ENCODE data around the gene LRRC59. TPM values are rescaled to one million over a fixed set of nuclear protein-coding genes. Genes with fewer than 3 reads are reported as not detected.
A peak's percentile ranks its signal among the peaks of the same experiment; 100 is the strongest.

Gene LRRC59
- total RNA-seq, 1 experiment from 2014 or later = 106 TPM

DNA sequence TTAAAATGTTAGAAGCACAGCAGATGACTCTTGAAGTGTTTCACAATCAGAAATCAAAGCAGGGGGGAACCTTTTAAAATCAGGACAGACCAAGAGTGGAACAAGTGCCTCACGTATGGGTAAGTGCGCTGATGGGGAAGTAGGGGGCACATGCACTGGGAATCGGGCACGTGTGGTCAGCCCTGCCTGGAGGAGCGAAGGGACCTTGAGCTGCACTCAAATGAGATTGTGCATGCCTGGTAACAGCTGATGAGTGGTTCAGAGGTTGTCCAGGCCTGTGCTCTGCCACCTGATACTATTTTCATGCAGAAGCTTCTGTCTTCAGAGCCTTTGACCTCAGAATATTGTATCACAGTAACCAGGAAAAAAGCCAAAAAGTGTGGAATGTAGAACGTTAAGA is 65.1 kb downstream of the LRRC59 start:
- no peaks in the 10 kb centered on the region for H3K79me1 ChIP-seq (ENCODE audit: insufficient read depth, low read depth, low read length, poor library complexity, severe bottlenecking)
- no peak overlapping the region for H2BK120ac ChIP-seq (ENCODE audit: low read depth, low read length, poor library complexity, severe bottlenecking)
- no peak overlapping the region for H2BK12ac ChIP-seq (ENCODE audit: insufficient read length, low read depth, low read length)
- H4K5ac ChIP-seq (ENCODE audit: insufficient read length, low read depth, low read length) = no peak overlapping the region
- no peak overlapping the region for H4K8ac ChIP-seq (replicated peaks; ENCODE audit: insufficient read length, low read depth, low read length)
- H3K79me2 ChIP-seq (ENCODE audit: insufficient read depth, low read length) = no peaks in the 10 kb centered on the region
- H2AFZ ChIP-seq (ENCODE audit: low read length) = no peak overlapping the region
- H3K27me3 ChIP-seq (ENCODE audit: insufficient read depth, low read length) = no peaks in the 10 kb centered on the region
- H3K9me3 ChIP-seq (ENCODE audit: control insufficient read depth, low read depth, low read length) = no peaks in the 10 kb centered on the region
- no peaks in the 10 kb centered on the region for H3K36me3 Mint-ChIP-seq (ENCODE audit: insufficient read depth in 1 of 3, low read depth in 3 of 3)
- H4K91ac ChIP-seq (ENCODE audit: insufficient read length, low read depth, low read length) = no peak overlapping the region
- H3K23ac ChIP-seq (ENCODE audit: insufficient read length, low read depth, low read length) = no peak overlapping the region
- no peak overlapping the region for H3K4me2 ChIP-seq (ENCODE audit: insufficient read depth, insufficient read length, low read length)
- H3K56ac ChIP-seq (ENCODE audit: insufficient read length, low read depth, low read length) = no peak overlapping the region
- H4K20me1 ChIP-seq (ENCODE audit: control insufficient read depth, insufficient read depth, insufficient read length) = peaks cover 2% of the 10 kb centered on the region
- no peaks in the 10 kb centered on the region for H3K9me3 Mint-ChIP-seq
- H3K27me3 Mint-ChIP-seq (ENCODE audit: low read depth) = peaks cover 5% of the 10 kb centered on the region
- no peak overlapping the region for H2AK5ac ChIP-seq (ENCODE audit: insufficient read length, low read length)
- TF ChIP-seq, protein P1, sequence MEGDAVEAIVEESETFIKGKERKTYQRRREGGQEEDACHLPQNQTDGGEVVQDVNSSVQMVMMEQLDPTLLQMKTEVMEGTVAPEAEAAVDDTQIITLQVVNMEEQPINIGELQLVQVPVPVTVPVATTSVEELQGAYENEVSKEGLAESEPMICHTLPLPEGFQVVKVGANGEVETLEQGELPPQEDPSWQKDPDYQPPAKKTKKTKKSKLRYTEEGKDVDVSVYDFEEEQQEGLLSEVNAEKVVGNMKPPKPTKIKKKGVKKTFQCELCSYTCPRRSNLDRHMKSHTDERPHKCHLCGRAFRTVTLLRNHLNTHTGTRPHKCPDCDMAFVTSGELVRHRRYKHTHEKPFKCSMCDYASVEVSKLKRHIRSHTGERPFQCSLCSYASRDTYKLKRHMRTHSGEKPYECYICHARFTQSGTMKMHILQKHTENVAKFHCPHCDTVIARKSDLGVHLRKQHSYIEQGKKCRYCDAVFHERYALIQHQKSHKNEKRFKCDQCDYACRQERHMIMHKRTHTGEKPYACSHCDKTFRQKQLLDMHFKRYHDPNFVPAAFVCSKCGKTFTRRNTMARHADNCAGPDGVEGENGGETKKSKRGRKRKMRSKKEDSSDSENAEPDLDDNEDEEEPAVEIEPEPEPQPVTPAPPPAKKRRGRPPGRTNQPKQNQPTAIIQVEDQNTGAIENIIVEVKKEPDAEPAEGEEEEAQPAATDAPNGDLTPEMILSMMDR (conservative IDR thresholded peaks at IDR 0.05) = no peak
- DNase-seq = no peak
- no peak overlapping the region for H3K27ac ChIP-seq (ENCODE audit: insufficient read length, low read depth, low read length)
- no peaks in the 10 kb centered on the region for H3K23me2 ChIP-seq (ENCODE audit: insufficient read length, low read depth, low read length, poor library complexity, severe bottlenecking)
- H3K4me1 ChIP-seq (ENCODE audit: insufficient read depth, low read length) = no peaks in the 10 kb centered on the region
- H3K14ac ChIP-seq (ENCODE audit: insufficient read depth, low read length) = no peak overlapping the region
- peak overlapping the region in 2 of 3 experiments; percentile 1 to 12; a peak in 1 of 7 replicates for H3K27ac Mint-ChIP-seq
- no peak overlapping the region for H3K18ac ChIP-seq (ENCODE audit: insufficient read length, low read depth, low read length)
- no peak overlapping the region for H3K4ac ChIP-seq (ENCODE audit: low read depth, low read length)
- H2BK5ac ChIP-seq (ENCODE audit: insufficient read length, low read length) = no peak overlapping the region
- H3K4me1 Mint-ChIP-seq = peaks cover 13 to 19% of the 10 kb centered on the region in 2 experiments
- no peak overlapping the region for H3T11ph ChIP-seq (ENCODE audit: low read length)
- H3K4me3 Mint-ChIP-seq = no peak overlapping the region
- no peak overlapping the region for H2BK15ac ChIP-seq (ENCODE audit: low read depth, low read length)
- no CpG with 5 or more reads among the region's 6 CpGs for WGBS (ENCODE audit: extremely low coverage, insufficient read length, low lambda C conversion rate)
- H2BK20ac ChIP-seq (ENCODE audit: low read depth, low read length, poor library complexity, severe bottlenecking) = no peak overlapping the region
- H3K9ac ChIP-seq (ENCODE audit: extremely low read depth, insufficient read length, low read length) = no peak overlapping the region

Other genes with a start within 250 kb of the LRRC59 start
- gene PPP1R9B, start 246.8 kb downstream of the LRRC59 start, total RNA-seq (2021) = 23.0 and 25.8 TPM in 2 replicates
- gene SGCA, start 231.5 kb downstream of the LRRC59 start, total RNA-seq (2021) = 0.24 TPM in 1 of 2 replicates, not detected in the other
- gene COL1A1, start 195.9 kb downstream of the LRRC59 start, total RNA-seq (2021) = 104 and 112 TPM in 2 replicates
- 10.9 and 11.2 TPM in 2 replicates for gene TMEM92, start 123.1 kb downstream of the LRRC59 start, total RNA-seq (2021)
- gene XYLT2, start 51.4 kb downstream of the LRRC59 start, total RNA-seq (2021) = 24.0 and 26.4 TPM in 2 replicates
- 85.9 and 91.8 TPM in 2 replicates for gene MRPL27, start 24.3 kb downstream of the LRRC59 start, total RNA-seq (2021)
- 15.1 and 16.5 TPM in 2 replicates for gene EME1, start 24.3 kb downstream of the LRRC59 start, total RNA-seq (2021)
- gene ACSF2, start 28.7 kb upstream of the LRRC59 start, total RNA-seq (2021) = 12.2 TPM in 2 replicates
- 0.46 and 0.57 TPM in 2 replicates for gene CHAD, start 71.4 kb upstream of the LRRC59 start, total RNA-seq (2021)
- 27.9 and 29.6 TPM in 2 replicates for gene RSAD1, start 81.3 kb upstream of the LRRC59 start, total RNA-seq (2021)
- 1.7 and 1.9 TPM in 2 replicates for gene MYCBPAP, start 110.9 kb upstream of the LRRC59 start, total RNA-seq (2021)
- 1.9 and 2.2 TPM in 2 replicates for gene EPN3, start 135.2 kb upstream of the LRRC59 start, total RNA-seq (2021)
- gene SPATA20, start 149.7 kb upstream of the LRRC59 start, total RNA-seq (2021) = 23.9 and 26.6 TPM in 2 replicates
- 1.5 and 1.7 TPM in 2 replicates for gene CACNA1G, start 163.2 kb upstream of the LRRC59 start, total RNA-seq (2021)
- gene ABCC3, start 237.4 kb upstream of the LRRC59 start, total RNA-seq (2021) = 0.31 and 0.59 TPM in 2 replicates